ENCODE data around the gene FAM83D.
A peak's percentile ranks its signal among the peaks of the same experiment; 100 is the strongest.

The FAM83D gene

DNA sequence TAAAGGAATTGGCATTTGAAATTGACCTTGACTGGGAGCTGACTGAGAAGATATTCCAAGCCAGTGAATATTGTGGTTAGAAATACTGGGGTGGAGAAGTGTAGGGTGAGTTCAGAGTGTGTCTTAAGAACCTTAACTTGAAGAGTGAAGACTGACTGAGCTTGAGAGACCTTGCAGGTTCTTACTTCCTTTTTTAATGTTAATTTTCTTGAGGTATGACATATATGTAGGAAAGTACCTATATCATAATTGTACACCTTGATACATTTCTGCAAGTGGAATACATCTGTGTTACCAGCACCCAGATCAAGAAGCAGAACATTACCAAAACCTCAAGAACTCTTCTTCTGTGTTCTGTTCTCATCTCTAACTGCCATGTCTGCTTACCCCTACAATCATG is 46.9 kb downstream of the FAM83D start:
- H3K27me3 ChIP-seq (ENCODE audit: low read depth, low read length) = no peaks in the 10 kb centered on the region
- H3K79me2 ChIP-seq (ENCODE audit: low read length) = peaks cover 25% of the 10 kb centered on the region
- peak overlapping the region; percentile 30 for H3K4me3 ChIP-seq (ENCODE audit: low read length)
- no peaks in the 10 kb centered on the region for H3K9me3 ChIP-seq (ENCODE audit: insufficient read depth, low read length)
- H3K9ac ChIP-seq (ENCODE audit: low read length) = peak overlapping the region; percentile 8; the same call in 1 of the 2 replicates
- H4K20me1 ChIP-seq (ENCODE audit: insufficient read depth, low read length) = no peaks in the 10 kb centered on the region
- peak overlapping the region; percentile 60 for H3K4me2 ChIP-seq (ENCODE audit: low read length)
- peaks cover 32% of the 10 kb centered on the region for H3K36me3 ChIP-seq (replicated peaks; ENCODE audit: low read depth, low read length)
- H3K27ac ChIP-seq (ENCODE audit: low read length) = peak overlapping the region; percentile 60
- H3K4me1 ChIP-seq (ENCODE audit: low read length) = peaks cover 28% of the 10 kb centered on the region
- TF ChIP-seq EZH2phosphoT487 (IDR thresholded peaks at IDR 0.05; ENCODE audit: low read depth) = no peak
- TF ChIP-seq, protein P1, sequence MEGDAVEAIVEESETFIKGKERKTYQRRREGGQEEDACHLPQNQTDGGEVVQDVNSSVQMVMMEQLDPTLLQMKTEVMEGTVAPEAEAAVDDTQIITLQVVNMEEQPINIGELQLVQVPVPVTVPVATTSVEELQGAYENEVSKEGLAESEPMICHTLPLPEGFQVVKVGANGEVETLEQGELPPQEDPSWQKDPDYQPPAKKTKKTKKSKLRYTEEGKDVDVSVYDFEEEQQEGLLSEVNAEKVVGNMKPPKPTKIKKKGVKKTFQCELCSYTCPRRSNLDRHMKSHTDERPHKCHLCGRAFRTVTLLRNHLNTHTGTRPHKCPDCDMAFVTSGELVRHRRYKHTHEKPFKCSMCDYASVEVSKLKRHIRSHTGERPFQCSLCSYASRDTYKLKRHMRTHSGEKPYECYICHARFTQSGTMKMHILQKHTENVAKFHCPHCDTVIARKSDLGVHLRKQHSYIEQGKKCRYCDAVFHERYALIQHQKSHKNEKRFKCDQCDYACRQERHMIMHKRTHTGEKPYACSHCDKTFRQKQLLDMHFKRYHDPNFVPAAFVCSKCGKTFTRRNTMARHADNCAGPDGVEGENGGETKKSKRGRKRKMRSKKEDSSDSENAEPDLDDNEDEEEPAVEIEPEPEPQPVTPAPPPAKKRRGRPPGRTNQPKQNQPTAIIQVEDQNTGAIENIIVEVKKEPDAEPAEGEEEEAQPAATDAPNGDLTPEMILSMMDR (IDR thresholded peaks at IDR 0.05; ENCODE audit: low read depth, low read length) = no peak
- H2AFZ ChIP-seq (ENCODE audit: low read depth, low read length) = no peak overlapping the region

DNA sequence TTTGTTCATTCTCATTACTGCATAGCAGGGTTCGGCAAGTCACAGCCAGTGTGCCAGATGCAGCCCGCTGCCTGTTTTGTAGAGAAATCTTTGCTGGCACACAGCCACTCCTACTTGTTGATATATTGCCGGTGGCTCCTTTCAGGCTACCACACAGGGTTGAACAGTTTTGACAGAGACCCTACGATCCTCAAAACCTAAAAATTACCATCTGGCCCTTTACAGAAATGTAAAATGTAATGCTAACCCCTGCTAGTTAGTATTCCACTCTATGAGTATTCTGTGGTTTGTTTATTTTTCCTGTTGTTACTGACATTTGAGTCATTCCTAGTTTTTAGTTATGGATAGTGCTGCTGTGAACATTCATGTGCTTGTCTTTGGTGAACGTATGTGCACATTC is 47.4 kb downstream of the FAM83D start:
- Histone ChIP-seq H2AFZ (ENCODE audit: low read depth, low read length) (no peak overlapping the region), H3K27me3 (ENCODE audit: low read depth, low read length) (no peaks in the 10 kb centered on the region), H4K20me1 (ENCODE audit: insufficient read depth, low read length) (no peaks in the 10 kb centered on the region), H3K36me3 (replicated peaks; ENCODE audit: low read depth, low read length) (peaks cover 32% of the 10 kb centered on the region), H3K4me1 (ENCODE audit: low read length) (peaks cover 28% of the 10 kb centered on the region), H3K4me3 (ENCODE audit: low read length) (peak overlapping the region; percentile 30), H3K4me2 (ENCODE audit: low read length) (peak overlapping the region; percentile 60), H3K9me3 (ENCODE audit: insufficient read depth, low read length) (no peaks in the 10 kb centered on the region), H3K79me2 (ENCODE audit: low read length) (peaks cover 25% of the 10 kb centered on the region), H3K27ac (ENCODE audit: low read length) (peak overlapping the region; percentile 60), H3K9ac (ENCODE audit: low read length) (peak overlapping the region; percentile 8; the same call in 1 of the 2 replicates)
- TF ChIP-seq, protein P1 (IDR thresholded peaks at IDR 0.05; ENCODE audit: low read depth, low read length) = no peak
- no peak for TF ChIP-seq EZH2phosphoT487 (IDR thresholded peaks at IDR 0.05; ENCODE audit: low read depth)

GRCh38 chr20:38975539-38976120 is 49.4 kb downstream of the FAM83D start:
- Histone ChIP-seq H3K36me3 (replicated peaks; ENCODE audit: low read depth, low read length) (peaks cover 22% of the 10 kb centered on the region), H3K27ac (ENCODE audit: low read length) (no peak overlapping the region), H3K9me3 (ENCODE audit: insufficient read depth, low read length) (no peaks in the 10 kb centered on the region), H3K4me1 (ENCODE audit: low read length) (peaks cover 28% of the 10 kb centered on the region), H3K79me2 (ENCODE audit: low read length) (peaks cover 35% of the 10 kb centered on the region), H2AFZ (ENCODE audit: low read depth, low read length) (no peak overlapping the region), H4K20me1 (ENCODE audit: insufficient read depth, low read length) (no peaks in the 10 kb centered on the region), H3K4me3 (ENCODE audit: low read length) (no peak overlapping the region), H3K4me2 (ENCODE audit: low read length) (no peak overlapping the region), H3K9ac (ENCODE audit: low read length) (no peak overlapping the region), H3K27me3 (ENCODE audit: low read depth, low read length) (no peaks in the 10 kb centered on the region)
- TF ChIP-seq, protein P1 (IDR thresholded peaks at IDR 0.05; ENCODE audit: low read depth, low read length) = no peak
- no peak for TF ChIP-seq EZH2phosphoT487 (IDR thresholded peaks at IDR 0.05; ENCODE audit: low read depth)

DNA sequence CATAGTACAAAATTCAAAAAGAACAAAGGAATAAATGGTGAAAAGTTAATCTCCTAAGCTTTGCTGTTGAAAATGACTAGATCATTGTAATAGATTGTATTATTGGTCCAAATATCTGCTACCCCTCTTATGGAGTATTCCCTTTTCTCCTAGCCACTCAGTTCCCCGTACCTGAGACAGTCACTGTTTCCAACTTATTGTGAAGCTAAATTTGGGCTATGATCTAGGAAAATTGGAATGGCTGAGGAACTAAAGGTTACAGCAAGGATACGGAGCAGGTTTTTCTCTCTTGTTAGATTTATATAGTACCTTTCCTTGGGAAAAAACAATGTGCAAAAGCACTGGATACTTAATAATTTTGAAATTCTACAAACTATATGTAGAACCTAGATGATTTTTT is 53.2 kb downstream of the FAM83D start:
- TF ChIP-seq, protein P1 (IDR thresholded peaks at IDR 0.05; ENCODE audit: low read depth, low read length) = no peak
- no peak for TF ChIP-seq EZH2phosphoT487 (IDR thresholded peaks at IDR 0.05; ENCODE audit: low read depth)
- H3K36me3 ChIP-seq (replicated peaks; ENCODE audit: low read depth, low read length) = peaks cover 19% of the 10 kb centered on the region
- 0 out of 2 replicates have a peak, but pooled peaks cover under 1% of the 10 kb centered on the region for H3K4me1 ChIP-seq (ENCODE audit: low read length)
- H3K4me3 ChIP-seq (ENCODE audit: low read length) = no peak overlapping the region
- no peak overlapping the region for H3K27ac ChIP-seq (ENCODE audit: low read length)
- no peaks in the 10 kb centered on the region for H3K27me3 ChIP-seq (ENCODE audit: low read depth, low read length)
- H3K9me3 ChIP-seq (ENCODE audit: insufficient read depth, low read length) = no peaks in the 10 kb centered on the region
- peaks cover 30% of the 10 kb centered on the region for H3K79me2 ChIP-seq (ENCODE audit: low read length)
- no peak overlapping the region for H2AFZ ChIP-seq (ENCODE audit: low read depth, low read length)
- no peak overlapping the region for H3K4me2 ChIP-seq (ENCODE audit: low read length)
- H3K9ac ChIP-seq (ENCODE audit: low read length) = no peak overlapping the region
- no peaks in the 10 kb centered on the region for H4K20me1 ChIP-seq (ENCODE audit: insufficient read depth, low read length)

Measured in OCI-LY3 (cell line).